GM13977 (cell line): ENCODE measurements around the gene MOBP.
"Not testable (repeated sequence)": the region's sequence is repeated elsewhere in the genome, so short reads cannot be mapped to it uniquely, and the experiment has no call there.

Experiments used
- DNase-seq: peaks from one replicate; pipeline ENCODE4 v3.0.0; 2012; ENCODE audit warnings: low spot score
- CTCF ChIP-seq: IDR thresholded peaks from 2 replicates; pipeline ENCODE4 v1.5.1; 2012; ENCODE audit warnings: mild to moderate bottlenecking, control low read depth; ENCODE audit not compliant: insufficient read depth; ENCODE audit errors: extremely low read depth, missing control alignments
- in situ Hi-C: fragments of 300-500 bp; cut with MboI; formaldehyde crosslinking; loops from one replicate; pipeline ENCODE4 v1.12.0; 2022; ENCODE audit warnings: low sequenced_read_pairs, low pct_unique_long_range_greater_than_20kb, mixed read lengths, inconsistent platforms; ENCODE audit not compliant: unreplicated experiment

Gene MOBP

GRCh38 chr3:39467394-39468107 lies at the start of gene MOBP:
Gene MOBP (plus strand): TSS chr3:39467680. CDS start chr3:39502070, 34,390 bp downstream.
- in situ Hi-C loops: no loop called here
- no peak for DNase-seq
- no peak for TF ChIP-seq CTCF

- DNase-seq, in situ Hi-C loops: not testable (repeated sequence)
Observed at GRCh38 chr3:39418556-39419225, 48.8 kb upstream of the MOBP start.

GRCh38 chr3:39419742-39420315 lies 47.7 kb upstream of the MOBP start:
- no peak for DNase-seq
- TF ChIP-seq CTCF: no peak
- in situ Hi-C loops: no loop called here

- in situ Hi-C loops: no loop called here
- no peak for DNase-seq
- TF ChIP-seq CTCF: no peak
Observed at GRCh38 chr3:39420543-39420942, 46.9 kb upstream of the MOBP start.

- DNase-seq: no peak
- in situ Hi-C loops: no loop called here
Observed at GRCh38 chr3:39423436-39423970, 44.0 kb upstream of the MOBP start.

GRCh38 chr3:39426312-39426711 lies 41.2 kb upstream of the MOBP start:
- TF ChIP-seq CTCF: no peak
- DNase-seq: no peak
- in situ Hi-C loops: no loop called here

More at GRCh38 chr3:39423436-39423970, 44.0 kb upstream of the MOBP start:
- TF ChIP-seq CTCF: no peak

GRCh38 chr3:39427506-39427905 lies 40.0 kb upstream of the MOBP start:
- in situ Hi-C loops: no loop called here

More at GRCh38 chr3:39427506-39427905, 40.0 kb upstream of the MOBP start:
- no peak for TF ChIP-seq CTCF
- no peak for DNase-seq
